ENCODE results near the gene CDH23.
A peak's percentile ranks its signal among the peaks of the same experiment; 100 is the strongest.

Gene CDH23

DNA sequence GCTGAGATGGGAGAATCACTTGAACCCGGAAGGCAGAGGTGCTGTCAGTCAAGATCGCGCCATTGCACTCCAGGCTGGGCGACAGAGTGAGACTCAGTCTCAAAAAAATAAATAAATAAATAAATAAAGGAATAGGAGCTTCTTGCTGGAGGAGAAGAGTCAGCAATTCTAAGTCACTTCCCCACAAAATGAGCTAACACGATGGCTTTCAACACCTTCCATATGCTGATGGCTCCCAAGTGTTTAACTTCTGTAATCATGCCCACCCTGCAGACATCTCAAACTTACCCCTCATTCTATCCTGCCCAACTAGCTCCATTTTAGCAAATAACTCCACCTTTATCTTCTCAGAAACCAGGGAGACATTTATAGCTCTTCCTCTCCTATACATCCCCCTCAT, 433.2 kb downstream of the CDH23 start:
- no peak overlapping the region for H3K27ac ChIP-seq (ENCODE audit: low read depth in 2 of 2, low read length in 2 of 2)
- no peak overlapping the region for H3K4me3 ChIP-seq (ENCODE audit: low read length in 2 of 2)
- H3K4me1 ChIP-seq (ENCODE audit: control insufficient read depth in 2 of 2, insufficient read depth in 2 of 2, low read length in 2 of 2) = peaks cover 0 to 3% of the 10 kb centered on the region in 2 donors
- no peaks in the 10 kb centered on the region for H3K9me3 ChIP-seq (ENCODE audit: control insufficient read depth in 2 of 2, low read length in 2 of 2)
- H3K27me3 ChIP-seq (ENCODE audit: control insufficient read depth in 2 of 2, insufficient read depth in 2 of 2, low read length in 2 of 2) = no peaks in the 10 kb centered on the region
- peaks cover 60 to 67% of the 10 kb centered on the region in 2 donors for H3K36me3 ChIP-seq (ENCODE audit: control insufficient read depth in 2 of 2, insufficient read depth in 2 of 2, low read length in 2 of 2)
- no peak overlapping the region for H3K9ac ChIP-seq (ENCODE audit: low read depth in 1 of 2, low read length in 2 of 2)

DNA sequence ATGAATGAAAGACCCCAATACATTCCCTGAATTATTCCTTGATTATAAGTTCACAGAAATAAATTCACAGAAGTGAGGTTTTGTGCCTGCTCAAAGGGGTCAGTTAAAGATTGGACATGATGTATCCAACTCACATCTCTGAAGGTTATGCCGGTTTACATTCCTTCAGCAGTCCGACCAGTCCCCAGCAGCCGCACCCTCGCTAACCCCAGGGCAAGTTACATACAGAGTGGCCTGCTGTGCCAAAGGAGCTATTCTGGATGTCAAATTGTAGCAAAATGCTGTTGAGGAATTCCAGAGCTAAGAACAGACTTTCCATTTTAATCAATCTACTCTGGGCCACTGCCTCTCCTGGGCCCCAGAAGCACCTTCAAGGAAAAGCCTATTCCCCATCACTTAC, 434.0 kb downstream of the CDH23 start:
- Histone ChIP-seq H3K36me3 (ENCODE audit: control insufficient read depth in 2 of 2, insufficient read depth in 2 of 2, low read length in 2 of 2) (peaks cover 52 to 59% of the 10 kb centered on the region in 2 donors), H3K27ac (ENCODE audit: low read depth in 2 of 2, low read length in 2 of 2) (no peak overlapping the region), H3K4me3 (ENCODE audit: low read length in 2 of 2) (no peak overlapping the region), H3K9ac (ENCODE audit: low read depth in 1 of 2, low read length in 2 of 2) (no peak overlapping the region), H3K9me3 (ENCODE audit: control insufficient read depth in 2 of 2, low read length in 2 of 2) (no peaks in the 10 kb centered on the region), H3K27me3 (ENCODE audit: control insufficient read depth in 2 of 2, insufficient read depth in 2 of 2, low read length in 2 of 2) (no peaks in the 10 kb centered on the region), H3K4me1 (ENCODE audit: control insufficient read depth in 2 of 2, insufficient read depth in 2 of 2, low read length in 2 of 2) (peaks cover 0 to 3% of the 10 kb centered on the region in 2 donors)

DNA sequence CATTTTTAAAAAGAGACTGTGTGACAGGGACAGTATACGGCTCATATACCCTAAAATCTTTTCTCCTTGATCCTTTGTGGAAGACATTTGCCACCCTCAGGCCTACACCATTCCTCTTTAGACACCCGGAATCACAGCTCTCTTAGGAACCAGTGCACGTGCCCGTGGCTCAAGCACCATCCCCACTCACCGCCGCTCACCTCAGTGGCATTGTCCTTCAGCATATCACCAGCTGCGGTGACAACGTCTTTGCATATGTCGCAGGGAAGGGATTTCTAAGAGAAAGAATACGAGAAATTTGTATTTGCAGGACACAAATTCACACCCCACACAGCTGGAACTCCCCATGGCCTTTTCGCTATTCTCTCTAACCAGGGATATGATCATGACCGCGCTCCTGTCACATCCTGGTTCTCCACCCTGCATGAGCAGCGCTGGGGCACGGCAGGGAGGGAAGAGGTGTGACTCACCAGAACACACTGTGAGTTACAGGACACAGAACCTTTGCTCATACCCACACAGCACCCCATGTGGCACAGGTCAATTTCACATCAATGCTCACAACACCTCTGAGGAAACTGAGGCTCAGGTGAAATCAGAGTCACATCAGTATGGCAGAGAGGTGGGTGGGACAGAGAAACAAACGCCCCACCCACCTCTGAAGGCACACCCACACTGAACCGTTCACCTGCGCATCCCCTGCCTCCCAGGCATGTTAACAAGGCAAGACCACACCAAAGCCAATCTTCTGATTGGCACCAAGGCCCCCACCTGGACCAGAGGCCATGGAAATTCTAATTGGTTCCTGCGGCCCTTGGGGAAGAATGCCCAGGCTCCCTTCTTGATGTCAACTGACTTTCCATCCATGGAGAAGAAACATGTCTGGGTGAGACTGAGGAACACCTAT, 435.2 kb downstream of the CDH23 start:
- Histone ChIP-seq H3K9me3 (ENCODE audit: control insufficient read depth in 2 of 2, low read length in 2 of 2) (no peaks in the 10 kb centered on the region), H3K4me3 (ENCODE audit: low read length in 2 of 2) (no peak overlapping the region), H3K9ac (ENCODE audit: low read depth in 1 of 2, low read length in 2 of 2) (no peak overlapping the region), H3K27me3 (ENCODE audit: control insufficient read depth in 2 of 2, insufficient read depth in 2 of 2, low read length in 2 of 2) (no peaks in the 10 kb centered on the region), H3K27ac (ENCODE audit: low read depth in 2 of 2, low read length in 2 of 2) (no peak overlapping the region), H3K4me1 (ENCODE audit: control insufficient read depth in 2 of 2, insufficient read depth in 2 of 2, low read length in 2 of 2) (peaks cover 0 to 11% of the 10 kb centered on the region in 2 donors), H3K36me3 (ENCODE audit: control insufficient read depth in 2 of 2, insufficient read depth in 2 of 2, low read length in 2 of 2) (peaks cover 40 to 48% of the 10 kb centered on the region in 2 donors)

DNA sequence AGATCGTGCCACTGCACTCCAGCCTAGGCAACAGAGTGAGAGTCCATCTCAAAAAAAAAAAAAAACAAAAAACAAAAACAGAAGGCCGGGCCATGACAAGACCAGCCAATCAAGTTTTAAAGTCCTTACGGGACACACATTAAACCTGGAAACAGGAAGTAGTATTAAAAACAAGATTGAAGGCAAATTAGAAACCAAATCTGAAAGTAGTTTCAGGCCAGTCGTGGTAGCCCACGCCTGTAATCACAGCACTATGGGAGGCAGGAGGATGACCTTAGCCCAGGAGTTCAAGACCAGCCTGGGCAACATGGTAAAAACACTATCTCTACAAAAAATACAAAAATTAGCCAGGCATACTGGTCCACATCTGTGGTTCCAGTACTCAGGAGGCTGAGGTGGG, 436.2 kb downstream of the CDH23 start:
- peaks cover 3 to 18% of the 10 kb centered on the region in 2 donors for H3K4me1 ChIP-seq (ENCODE audit: control insufficient read depth in 2 of 2, insufficient read depth in 2 of 2, low read length in 2 of 2)
- no peak overlapping the region for H3K4me3 ChIP-seq (ENCODE audit: low read length in 2 of 2)
- peaks cover 36 to 47% of the 10 kb centered on the region in 2 donors for H3K36me3 ChIP-seq (ENCODE audit: control insufficient read depth in 2 of 2, insufficient read depth in 2 of 2, low read length in 2 of 2)
- no peak overlapping the region for H3K27ac ChIP-seq (ENCODE audit: low read depth in 2 of 2, low read length in 2 of 2)
- H3K27me3 ChIP-seq (ENCODE audit: control insufficient read depth in 2 of 2, insufficient read depth in 2 of 2, low read length in 2 of 2) = no peaks in the 10 kb centered on the region
- H3K9me3 ChIP-seq (ENCODE audit: control insufficient read depth in 2 of 2, low read length in 2 of 2) = no peaks in the 10 kb centered on the region
- no peak overlapping the region for H3K9ac ChIP-seq (ENCODE audit: low read depth in 1 of 2, low read length in 2 of 2)

DNA sequence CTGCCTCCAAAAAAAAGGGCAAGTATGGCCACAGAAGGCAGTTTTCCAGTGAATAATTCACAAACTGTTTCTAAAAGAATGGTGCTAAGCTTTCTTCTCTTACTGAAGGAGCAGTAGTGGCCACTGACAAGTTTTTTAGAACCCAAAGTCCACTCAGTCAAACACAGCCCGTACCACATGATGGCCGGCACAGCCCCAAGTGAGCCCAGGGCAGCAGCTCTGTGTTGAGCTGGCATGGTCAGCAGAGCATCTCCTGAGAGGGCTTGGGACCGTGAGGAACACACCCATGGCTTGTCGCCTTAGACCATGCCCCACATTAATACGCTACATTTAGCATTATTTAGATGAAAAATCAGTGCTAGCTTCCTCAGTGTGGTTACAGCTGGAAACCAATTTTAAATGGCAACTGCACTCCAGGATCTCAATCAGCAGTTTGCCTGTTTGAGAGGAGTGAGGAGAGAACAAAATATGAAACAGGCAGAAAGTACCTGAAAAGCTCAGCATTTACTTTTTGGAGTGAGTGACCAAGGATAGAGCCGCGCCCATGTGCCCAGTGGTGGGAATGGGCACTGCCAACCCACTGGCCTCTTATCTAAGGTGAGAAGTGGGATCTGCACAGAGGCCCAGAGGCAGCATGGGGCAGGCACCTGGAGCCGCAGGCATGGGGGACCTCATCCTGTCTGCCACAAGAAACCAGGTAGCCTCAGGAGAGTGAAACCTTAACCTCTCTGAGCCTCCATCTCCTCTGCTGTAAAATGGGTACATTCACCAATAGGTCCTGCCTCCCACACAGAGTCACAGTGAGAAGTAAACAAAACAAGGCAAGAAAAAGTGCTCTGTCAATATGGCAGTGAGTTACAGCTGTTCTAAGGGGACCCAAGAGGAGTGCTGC, 437.0 kb downstream of the CDH23 start:
- Histone ChIP-seq H3K9ac (ENCODE audit: low read depth in 1 of 2, low read length in 2 of 2) (no peak overlapping the region), H3K27ac (ENCODE audit: low read depth in 2 of 2, low read length in 2 of 2) (no peak overlapping the region), H3K27me3 (ENCODE audit: control insufficient read depth in 2 of 2, insufficient read depth in 2 of 2, low read length in 2 of 2) (no peaks in the 10 kb centered on the region), H3K36me3 (ENCODE audit: control insufficient read depth in 2 of 2, insufficient read depth in 2 of 2, low read length in 2 of 2) (peaks cover 30 to 42% of the 10 kb centered on the region in 2 donors), H3K4me3 (ENCODE audit: low read length in 2 of 2) (no peak overlapping the region), H3K9me3 (ENCODE audit: control insufficient read depth in 2 of 2, low read length in 2 of 2) (no peaks in the 10 kb centered on the region), H3K4me1 (ENCODE audit: control insufficient read depth in 2 of 2, insufficient read depth in 2 of 2, low read length in 2 of 2) (peaks cover 8 to 24% of the 10 kb centered on the region in 2 donors)

DNA sequence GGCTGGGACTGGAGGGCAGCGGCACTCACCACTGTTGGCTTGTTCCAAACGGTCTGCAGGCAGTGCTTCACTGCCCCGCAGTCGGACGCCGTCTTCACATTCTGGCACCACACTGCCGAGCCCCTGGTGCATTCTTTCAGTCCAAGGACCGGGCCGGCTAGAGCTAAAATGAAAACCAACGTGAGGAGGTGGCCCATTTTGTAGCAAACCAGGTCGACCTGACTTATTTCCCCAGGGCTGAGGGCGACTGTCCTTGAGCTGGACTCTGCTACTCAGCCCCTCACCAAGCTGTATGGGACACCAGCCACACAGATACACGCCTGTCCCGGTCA, 437.6 kb downstream of the CDH23 start:
- Histone ChIP-seq H3K9ac (ENCODE audit: low read depth in 1 of 2, low read length in 2 of 2) (no peak overlapping the region), H3K9me3 (ENCODE audit: control insufficient read depth in 2 of 2, low read length in 2 of 2) (no peaks in the 10 kb centered on the region), H3K27me3 (ENCODE audit: control insufficient read depth in 2 of 2, insufficient read depth in 2 of 2, low read length in 2 of 2) (no peaks in the 10 kb centered on the region), H3K4me3 (ENCODE audit: low read length in 2 of 2) (no peak overlapping the region), H3K36me3 (ENCODE audit: control insufficient read depth in 2 of 2, insufficient read depth in 2 of 2, low read length in 2 of 2) (peaks cover 24 to 36% of the 10 kb centered on the region in 2 donors), H3K27ac (ENCODE audit: low read depth in 2 of 2, low read length in 2 of 2) (no peak overlapping the region), H3K4me1 (ENCODE audit: control insufficient read depth in 2 of 2, insufficient read depth in 2 of 2, low read length in 2 of 2) (peaks cover 8 to 24% of the 10 kb centered on the region in 2 donors)

DNA sequence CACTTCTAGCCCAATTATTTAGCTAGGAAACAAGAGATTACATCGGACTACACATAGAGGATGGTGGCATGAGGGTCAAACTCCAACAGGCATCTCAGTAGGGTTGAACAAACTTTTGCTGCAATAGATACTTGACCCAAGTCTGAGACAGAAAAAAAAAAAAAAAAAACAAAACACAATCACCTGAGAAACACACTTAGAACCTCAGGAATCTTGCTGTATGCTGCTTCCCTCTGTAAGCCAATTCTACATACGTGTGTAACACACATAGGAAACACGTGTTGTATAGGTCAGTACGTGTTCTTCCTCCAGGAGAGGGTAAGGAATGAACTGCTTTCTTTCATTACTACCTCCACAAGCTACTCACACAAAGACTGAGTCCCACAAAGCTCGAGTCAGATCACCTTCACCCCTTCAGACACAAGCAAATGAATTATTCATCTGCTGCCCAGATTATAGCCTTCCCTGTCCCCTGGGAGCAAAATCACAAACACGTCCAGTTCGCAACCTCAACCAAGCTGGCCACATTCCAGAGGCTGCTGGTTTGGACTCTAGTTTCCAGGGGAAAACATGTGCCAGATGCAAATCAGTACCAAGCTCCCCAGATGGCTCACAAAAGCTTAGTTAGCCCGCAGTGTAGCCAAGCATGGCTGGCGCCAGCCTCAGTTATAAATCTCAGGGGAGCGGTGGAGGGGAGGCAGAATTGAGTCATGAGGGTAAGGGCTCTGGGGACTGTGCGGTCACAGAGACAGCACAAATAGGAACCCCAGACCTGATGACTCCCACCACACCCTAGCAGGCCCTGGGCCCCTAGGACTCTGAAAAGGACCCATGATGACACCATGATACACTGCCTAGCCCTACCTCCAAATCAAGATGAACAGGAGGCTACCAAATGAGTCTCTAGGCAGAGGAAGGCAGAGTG, 439.2 kb downstream of the CDH23 start:
- Histone ChIP-seq H3K9me3 (ENCODE audit: control insufficient read depth in 2 of 2, low read length in 2 of 2) (no peaks in the 10 kb centered on the region), H3K4me1 (ENCODE audit: control insufficient read depth in 2 of 2, insufficient read depth in 2 of 2, low read length in 2 of 2) (peaks cover 20 to 27% of the 10 kb centered on the region in 2 donors), H3K4me3 (ENCODE audit: low read length in 2 of 2) (peak overlapping the region in 1 of 2 donors; percentile 6), H3K36me3 (ENCODE audit: control insufficient read depth in 2 of 2, insufficient read depth in 2 of 2, low read length in 2 of 2) (peaks cover 12 to 25% of the 10 kb centered on the region in 2 donors), H3K27me3 (ENCODE audit: control insufficient read depth in 2 of 2, insufficient read depth in 2 of 2, low read length in 2 of 2) (no peaks in the 10 kb centered on the region), H3K27ac (ENCODE audit: low read depth in 2 of 2, low read length in 2 of 2) (peak overlapping the region; percentile 42 to 74), H3K9ac (ENCODE audit: low read depth in 1 of 2, low read length in 2 of 2) (peak overlapping the region in 1 of 2 donors; percentile 37)

DNA sequence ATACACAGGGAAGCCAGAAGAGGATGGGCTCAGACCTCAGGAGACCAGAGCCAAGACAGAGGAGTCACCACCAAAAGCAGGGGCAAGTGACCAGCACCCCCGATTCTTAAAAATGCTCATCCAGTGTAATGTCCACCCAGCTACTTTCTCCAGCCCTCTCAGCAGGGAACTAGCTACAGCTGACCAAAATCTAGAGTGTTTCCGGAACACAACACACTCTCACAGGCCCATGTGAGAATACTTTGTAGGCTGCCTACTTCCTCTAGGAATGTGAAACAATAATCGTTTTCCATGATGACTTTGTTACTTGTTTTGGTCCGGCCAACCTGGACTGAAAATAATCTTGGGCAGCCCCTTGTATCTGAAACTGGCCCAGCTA, 439.9 kb downstream of the CDH23 start:
- H3K4me1 ChIP-seq (ENCODE audit: control insufficient read depth in 2 of 2, insufficient read depth in 2 of 2, low read length in 2 of 2) = peaks cover 21 to 27% of the 10 kb centered on the region in 2 donors
- no peaks in the 10 kb centered on the region for H3K27me3 ChIP-seq (ENCODE audit: control insufficient read depth in 2 of 2, insufficient read depth in 2 of 2, low read length in 2 of 2)
- peaks cover 6 to 18% of the 10 kb centered on the region in 2 donors for H3K36me3 ChIP-seq (ENCODE audit: control insufficient read depth in 2 of 2, insufficient read depth in 2 of 2, low read length in 2 of 2)
- H3K27ac ChIP-seq (ENCODE audit: low read depth in 2 of 2, low read length in 2 of 2) = peak overlapping the region; percentile 42 to 74
- peak overlapping the region in 1 of 2 donors; percentile 37 for H3K9ac ChIP-seq (ENCODE audit: low read depth in 1 of 2, low read length in 2 of 2)
- H3K9me3 ChIP-seq (ENCODE audit: control insufficient read depth in 2 of 2, low read length in 2 of 2) = no peaks in the 10 kb centered on the region
- peak overlapping the region in 1 of 2 donors; percentile 6 for H3K4me3 ChIP-seq (ENCODE audit: low read length in 2 of 2)

DNA sequence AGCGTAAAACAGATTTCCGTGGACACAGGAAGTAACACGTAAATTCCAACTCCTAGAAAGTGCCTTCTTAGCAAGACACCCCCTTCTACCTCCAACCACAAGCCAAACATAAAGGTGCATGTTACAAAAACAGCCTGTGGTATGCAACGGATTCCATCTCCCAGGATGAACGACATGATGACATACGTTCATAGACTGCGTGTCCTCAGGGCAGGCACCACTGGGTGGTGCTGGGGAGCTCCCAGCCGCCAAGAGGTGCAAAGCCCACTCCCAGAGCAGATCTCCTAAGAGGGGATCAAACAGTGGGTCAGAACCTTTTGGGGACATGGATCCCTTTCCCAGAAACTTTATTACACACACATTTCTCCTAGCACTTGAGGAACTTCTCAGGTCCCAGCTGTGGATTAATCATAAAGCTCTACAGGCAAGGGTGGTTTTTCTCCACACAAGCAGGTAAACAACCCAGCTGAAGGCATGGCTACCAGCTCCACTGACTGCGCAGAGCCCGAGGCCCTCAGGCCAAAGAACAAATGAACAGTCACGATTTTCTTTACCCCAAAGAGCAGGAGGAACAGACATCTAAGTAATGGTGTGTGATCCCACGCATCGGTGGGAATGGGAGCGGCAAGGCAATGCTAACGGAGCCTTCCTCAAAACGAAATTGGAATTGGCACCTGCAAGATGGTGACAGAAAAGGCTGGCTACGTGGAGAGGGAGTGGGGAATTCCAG, 440.5 kb downstream of the CDH23 start:
- Histone ChIP-seq H3K9ac (ENCODE audit: low read depth in 1 of 2, low read length in 2 of 2) (no peak overlapping the region), H3K4me3 (ENCODE audit: low read length in 2 of 2) (no peak overlapping the region), H3K9me3 (ENCODE audit: control insufficient read depth in 2 of 2, low read length in 2 of 2) (no peaks in the 10 kb centered on the region), H3K27me3 (ENCODE audit: control insufficient read depth in 2 of 2, insufficient read depth in 2 of 2, low read length in 2 of 2) (no peaks in the 10 kb centered on the region), H3K27ac (ENCODE audit: low read depth in 2 of 2, low read length in 2 of 2) (peak overlapping the region; percentile 42 to 46), H3K36me3 (ENCODE audit: control insufficient read depth in 2 of 2, insufficient read depth in 2 of 2, low read length in 2 of 2) (peaks cover under 1 to 12% of the 10 kb centered on the region in 2 donors), H3K4me1 (ENCODE audit: control insufficient read depth in 2 of 2, insufficient read depth in 2 of 2, low read length in 2 of 2) (peaks cover 21 to 25% of the 10 kb centered on the region in 2 donors)
